Neutrophil (primary cell): ENCODE measurements around the gene ATP9B.

Source experiments
- H3K27ac ChIP-seq: fragments of 200-600 bp; sonication (generic); 2 replicates; pipeline ENCODE4 v1.5.1; 2016; ENCODE audit warnings: mild to moderate bottlenecking, moderate library complexity
- H3K27me3 ChIP-seq: fragments of 200-600 bp; sonication (generic); 2 replicates; pipeline ENCODE4 v1.6.0; 2016; ENCODE audit warnings: mild to moderate bottlenecking
- H3K36me3 ChIP-seq: fragments of 200-600 bp; sonication (generic); 2 replicates; pipeline ENCODE4 v1.5.1; 2017
- H3K4me1 ChIP-seq, 2 experiments: fragments of 200-600 bp in 1 of 2; sonication (generic) in 1 of 2; 1 replicate in 1 of 2; 2 replicates in 1 of 2; pipeline versions ENCODE4 v1.5.1 to v1.6.1; 2013 to 2016; ENCODE audit warnings: low read depth in 1 of 2, low read length in 1 of 2, mild to moderate bottlenecking in 1 of 2, moderate library complexity in 1 of 2; ENCODE audit not compliant: control insufficient read depth in 1 of 2, insufficient read depth in 1 of 2
- H3K4me3 ChIP-seq, 2 experiments: fragments of 200-600 bp in 1 of 2; sonication (generic) in 1 of 2; 1 replicate in 1 of 2; 2 replicates in 1 of 2; pipeline ENCODE4 v1.5.1; 2013 to 2016; ENCODE audit warnings: low read depth in 1 of 2, low read length in 1 of 2, mild to moderate bottlenecking in 1 of 2, moderate library complexity in 1 of 2
- H3K9me3 ChIP-seq: fragments of 200-600 bp; sonication (generic); 2 replicates; pipeline ENCODE4 v1.5.1; 2016
- CTCF ChIP-seq: fragments of 200-600 bp; sonication (generic); IDR thresholded peaks from 2 replicates; pipeline ENCODE4 v1.5.1; 2016; ENCODE audit warnings: antibody characterized with exemption

ATP9B gene

GRCh38 chr18:79400591-79401381 is 331.6 kb downstream of the ATP9B start:
- H3K36me3 ChIP-seq: no peaks in the 10 kb centered on the region
- peak overlapping the region; percentile 68 to 92 for H3K4me3 ChIP-seq
- H3K27me3 ChIP-seq: peaks cover 89% of the 10 kb centered on the region
- no peak for TF ChIP-seq CTCF
- peak overlapping the region; percentile 64 for H3K27ac ChIP-seq
- no peaks in the 10 kb centered on the region for H3K9me3 ChIP-seq
- peaks cover 29 to 44% of the 10 kb centered on the region in 2 experiments for H3K4me1 ChIP-seq

- H3K4me3 ChIP-seq: no peak overlapping the region
- H3K27me3 ChIP-seq: peaks cover 80% of the 10 kb centered on the region
- no peak for TF ChIP-seq CTCF
- no peaks in the 10 kb centered on the region for H3K36me3 ChIP-seq
- H3K27ac ChIP-seq: no peak overlapping the region
- H3K4me1 ChIP-seq: peaks cover 37 to 42% of the 10 kb centered on the region in 2 experiments
- H3K9me3 ChIP-seq: no peaks in the 10 kb centered on the region
Observed at GRCh38 chr18:79401494-79402208, 332.5 kb downstream of the ATP9B start.

- Histone ChIP-seq H3K27me3 (peaks cover 75% of the 10 kb centered on the region), H3K4me1 (peaks cover 37 to 43% of the 10 kb centered on the region in 2 experiments), H3K9me3 (no peaks in the 10 kb centered on the region), H3K36me3 (no peaks in the 10 kb centered on the region), H3K4me3 (no peak overlapping the region), H3K27ac (no peak overlapping the region)
- TF ChIP-seq CTCF: no peak
Observed at GRCh38 chr18:79402209-79402576, 333.0 kb downstream of the ATP9B start.

GRCh38 chr18:79402977-79403722 is 334.0 kb downstream of the ATP9B start:
- no peaks in the 10 kb centered on the region for H3K36me3 ChIP-seq
- H3K4me1 ChIP-seq: peaks cover 37 to 43% of the 10 kb centered on the region in 2 experiments
- H3K9me3 ChIP-seq: no peaks in the 10 kb centered on the region
- H3K27me3 ChIP-seq: peaks cover 65% of the 10 kb centered on the region
- no peak for TF ChIP-seq CTCF
- H3K4me3 ChIP-seq: no peak overlapping the region
- H3K27ac ChIP-seq: no peak overlapping the region

GRCh38 chr18:79403723-79404566 is 334.8 kb downstream of the ATP9B start:
- Histone ChIP-seq H3K27ac (no peak overlapping the region), H3K9me3 (no peaks in the 10 kb centered on the region), H3K36me3 (no peaks in the 10 kb centered on the region), H3K4me3 (no peak overlapping the region), H3K27me3 (peaks cover 57% of the 10 kb centered on the region), H3K4me1 (peaks cover 37 to 43% of the 10 kb centered on the region in 2 experiments)
- no peak for TF ChIP-seq CTCF
